ENCODE data around the gene CRISPLD2.

GRCh38 chr16:84886497-84887090, 66.8 kb downstream of the CRISPLD2 start:
- no peak for TF ChIP-seq POLR2A (IDR thresholded peaks at IDR 0.05)
- TF ChIP-seq CTCF (IDR thresholded peaks at IDR 0.05), result no peak
